BE2C (cell line): ENCODE data around the gene TYW1B.
"Not testable (repeated sequence)": the region's sequence is repeated elsewhere in the genome, so short reads cannot be mapped to it uniquely, and the experiment has no call there.

Source experiments
- DNase-seq: peaks from one replicate; pipeline ENCODE4 v3.0.0-alpha.2; 2020
- H3K27me3 ChIP-seq: fragments of 250-450 bp; sonication (Bioruptor Pico); 2 replicates; pipeline ENCODE4 v1.5.1; 2020; ENCODE audit warnings: mild to moderate bottlenecking
- H3K36me3 ChIP-seq: fragments of 250-450 bp; sonication (Bioruptor Pico); 2 replicates; pipeline ENCODE4 v1.5.1; 2020; ENCODE audit warnings: mild to moderate bottlenecking
- H3K4me1 ChIP-seq: fragments of 250-450 bp; sonication (Bioruptor Pico); 2 replicates; pipeline ENCODE4 v1.5.1; 2020
- H3K4me3 ChIP-seq: 2 replicates; pipeline ENCODE4 v1.5.1; 2011; ENCODE audit warnings: low read depth, low read length
- H3K9me3 ChIP-seq: fragments of 250-450 bp; sonication (Bioruptor Pico); 2 replicates; pipeline ENCODE4 v1.5.1; 2020
- CTCF ChIP-seq: IDR thresholded peaks from 2 replicates; pipeline ENCODE4 v1.5.1; 2012; ENCODE audit warnings: mild to moderate bottlenecking, low read depth, low read length

The TYW1B gene

GRCh38 chr7:72640740-72641139, 187.3 kb downstream of the TYW1B start:
- not testable (repeated sequence) for H3K4me1 ChIP-seq, DNase-seq, H3K4me3 ChIP-seq, H3K27me3 ChIP-seq, H3K9me3 ChIP-seq, H3K36me3 ChIP-seq

GRCh38 chr7:72635273-72635908, 192.6 kb downstream of the TYW1B start:
- H3K36me3 ChIP-seq, H3K4me3 ChIP-seq, H3K27me3 ChIP-seq, DNase-seq, H3K4me1 ChIP-seq, H3K9me3 ChIP-seq: not testable (repeated sequence)
- TF ChIP-seq CTCF, result peak; percentile 44

GRCh38 chr7:72632765-72633292, 195.2 kb downstream of the TYW1B start:
- not testable (repeated sequence) for H3K9me3 ChIP-seq, H3K27me3 ChIP-seq
- DNase-seq, result peak; percentile 30

GRCh38 chr7:72628375-72628774, 199.6 kb downstream of the TYW1B start:
- H3K4me1 ChIP-seq, H3K36me3 ChIP-seq, H3K4me3 ChIP-seq, H3K9me3 ChIP-seq, H3K27me3 ChIP-seq, DNase-seq: not testable (repeated sequence)

More at GRCh38 chr7:72632765-72633292, 195.2 kb downstream of the TYW1B start:
- H3K36me3 ChIP-seq, H3K4me1 ChIP-seq, H3K4me3 ChIP-seq: not testable (repeated sequence)

- not testable (repeated sequence) for H3K4me1 ChIP-seq, DNase-seq, H3K4me3 ChIP-seq, H3K27me3 ChIP-seq, H3K9me3 ChIP-seq, H3K36me3 ChIP-seq
Measured at GRCh38 chr7:72626428-72627011, 201.5 kb downstream of the TYW1B start.

- not testable (repeated sequence) for H3K27me3 ChIP-seq, H3K36me3 ChIP-seq, DNase-seq, H3K4me3 ChIP-seq, H3K9me3 ChIP-seq, H3K4me1 ChIP-seq
Measured at GRCh38 chr7:72625721-72626423, 202.1 kb downstream of the TYW1B start.

GRCh38 chr7:72622532-72622931, 205.5 kb downstream of the TYW1B start:
- no peaks in the 10 kb centered on the region for H3K4me1 ChIP-seq
- no peaks in the 10 kb centered on the region for H3K27me3 ChIP-seq
- no peak for DNase-seq
- no peak overlapping the region for H3K4me3 ChIP-seq
- H3K36me3 ChIP-seq, result no peaks in the 10 kb centered on the region
- H3K9me3 ChIP-seq, result no peaks in the 10 kb centered on the region
- TF ChIP-seq CTCF, result no peak

- H3K9me3 ChIP-seq, DNase-seq, H3K27me3 ChIP-seq, H3K4me3 ChIP-seq, H3K36me3 ChIP-seq, H3K4me1 ChIP-seq: not testable (repeated sequence)
Measured at GRCh38 chr7:72621761-72622187, 206.2 kb downstream of the TYW1B start.

GRCh38 chr7:72620923-72621322, 207.1 kb downstream of the TYW1B start:
- H3K9me3 ChIP-seq, H3K27me3 ChIP-seq, H3K4me1 ChIP-seq, DNase-seq, H3K4me3 ChIP-seq, H3K36me3 ChIP-seq: not testable (repeated sequence)

- not testable (repeated sequence) for DNase-seq, H3K9me3 ChIP-seq, H3K4me1 ChIP-seq, H3K27me3 ChIP-seq, H3K4me3 ChIP-seq, H3K36me3 ChIP-seq
Measured at GRCh38 chr7:72618435-72619180, 209.4 kb downstream of the TYW1B start.

GRCh38 chr7:72609761-72610160, 218.2 kb downstream of the TYW1B start:
- not testable (repeated sequence) for DNase-seq

GRCh38 chr7:72607988-72608387, 220.0 kb downstream of the TYW1B start:
- not testable (repeated sequence) for DNase-seq, H3K9me3 ChIP-seq, H3K27me3 ChIP-seq, H3K4me3 ChIP-seq, H3K4me1 ChIP-seq, H3K36me3 ChIP-seq

More at GRCh38 chr7:72609761-72610160, 218.2 kb downstream of the TYW1B start:
- H3K4me3 ChIP-seq, H3K4me1 ChIP-seq, H3K27me3 ChIP-seq, H3K9me3 ChIP-seq, H3K36me3 ChIP-seq: not testable (repeated sequence)

GRCh38 chr7:72605863-72606431, 222.1 kb downstream of the TYW1B start:
- H3K36me3 ChIP-seq, H3K4me3 ChIP-seq, DNase-seq, H3K4me1 ChIP-seq, H3K9me3 ChIP-seq, H3K27me3 ChIP-seq: not testable (repeated sequence)
